Natural killer cell (primary cell): Measurements from ENCODE around the gene RAMACL. TPM values are rescaled to one million over a fixed set of nuclear protein-coding genes. Genes with fewer than 3 reads are reported as not detected.

ENCODE experiments used
- ATAC-seq, 3 donors: fragments of 150-1000 bp in 2 of 3; fragments of 200-7000 bp in 1 of 3; cut with Tn5 transposase; 1 replicate in 1 of 3; 2 replicates in 2 of 3; pipeline ENCODE4 v1.10.0; 2021; ENCODE audit warnings: mild to moderate bottlenecking in 2 of 3, moderate library complexity in 2 of 3
- DNase-seq, 2 donors: peaks; one replicate each; pipeline versions ENCODE4 v3.0.0 to v3.0.0-alpha.2; 2013 to 2021; ENCODE audit warnings: mixed read lengths in 1 of 2
- H3K27ac ChIP-seq: one replicate; pipeline ENCODE4 v1.5.1; 2013; ENCODE audit warnings: mild to moderate bottlenecking, low read length
- H3K27me3 ChIP-seq: one replicate; pipeline ENCODE4 v1.6.1; 2013; ENCODE audit warnings: low read length; ENCODE audit not compliant: control insufficient read depth, insufficient read depth
- H3K36me3 ChIP-seq: one replicate; pipeline ENCODE4 v1.6.1; 2013; ENCODE audit warnings: low read length; ENCODE audit not compliant: control insufficient read depth, insufficient read depth
- H3K4me1 ChIP-seq: one replicate; pipeline ENCODE4 v1.6.1; 2013; ENCODE audit warnings: low read length; ENCODE audit not compliant: control insufficient read depth, insufficient read depth
- H3K4me3 ChIP-seq: one replicate; pipeline ENCODE4 v1.5.1; 2013; ENCODE audit warnings: low read length
- H3K9me3 ChIP-seq: one replicate; pipeline ENCODE4 v1.6.1; 2013; ENCODE audit warnings: low read length; ENCODE audit not compliant: control insufficient read depth, insufficient read depth
- H3K27ac Mint-ChIP-seq, 2 donors: one replicate each; pipeline ENCODE4 v1.8.0; 2022; ENCODE audit warnings: mild to moderate bottlenecking in 2 of 2, mixed read lengths in 2 of 2, moderate library complexity in 1 of 2
- H3K27me3 Mint-ChIP-seq, 2 donors: one replicate each; pipeline ENCODE4 v1.8.0; 2022; ENCODE audit warnings: low read depth in 2 of 2, mixed read lengths in 2 of 2
- H3K36me3 Mint-ChIP-seq: one replicate; pipeline ENCODE4 v1.8.0; 2022; ENCODE audit warnings: mixed read lengths
- H3K4me1 Mint-ChIP-seq, 2 donors: one replicate each; pipeline ENCODE4 v1.8.0; 2022; ENCODE audit warnings: mixed read lengths in 2 of 2
- H3K4me3 Mint-ChIP-seq: one replicate; pipeline ENCODE4 v1.8.0; 2022; ENCODE audit warnings: mild to moderate bottlenecking, moderate library complexity, mixed read lengths
- H3K9me3 Mint-ChIP-seq, 2 donors: one replicate each; pipeline ENCODE4 v1.8.0; 2022; ENCODE audit warnings: mixed read lengths in 2 of 2
- CTCF ChIP-seq: fragments of 200-600 bp; IDR thresholded peaks from one replicate; pipeline ENCODE4 v1.8.0; 2022; ENCODE audit warnings: antibody characterized with exemption
- WGBS: methylation state at CpG from one replicate; pipeline ENCODE4 v1.1.7; 2013; ENCODE audit warnings: missing lambda C conversion rate; ENCODE audit not compliant: insufficient coverage; 5-methylcytosine and 5-hydroxymethylcytosine counted together
- intact Hi-C: fragments of 100-400 bp; cut with micrococcal nuclease; formaldehyde crosslinking; loops from one replicate; pipeline ENCODE4 v1.14.2; 2022
- total RNA-seq, 4 donors: library from RNA; stranded (reverse); fragments of 120-200 nt in 1 of 4; gene quantifications; one replicate each; pipeline versions ENCODE4 v1.2.3 to v1.2.4, GENCODE V29; 2013 to 2022

The RAMACL gene
- total RNA-seq, 3 donors from 2014 or later (not counting 1 experiment from before 2014, with no cell fraction given), result 0.68 to 5.6 (median 1.1) TPM

- H3K27me3 ChIP-seq, result peaks cover 7% of the 10 kb centered on the region
- intact Hi-C loops, result no loop called here
- no peak for ATAC-seq
- no peak for DNase-seq
- H3K4me3 ChIP-seq, result no peak overlapping the region
- H3K27ac ChIP-seq, result no peak overlapping the region
- Mint-ChIP-seq H3K36me3 (no peaks in the 10 kb centered on the region), H3K27ac (no peak overlapping the region), H3K9me3 (no peaks in the 10 kb centered on the region), H3K4me3 (no peak overlapping the region), H3K4me1 (peaks cover 0 to 1% of the 10 kb centered on the region in 2 donors), H3K27me3 (peaks cover 39 to 54% of the 10 kb centered on the region in 2 donors)
- no peak for TF ChIP-seq CTCF
- no peaks in the 10 kb centered on the region for H3K9me3 ChIP-seq
- no peaks in the 10 kb centered on the region for H3K36me3 ChIP-seq
- peaks cover 2% of the 10 kb centered on the region for H3K4me1 ChIP-seq
- WGBS, result 79% methylated on average over 25 of the region's 26 CpGs
Observed at GRCh38 chr6:166633732-166634535, 47.5 kb upstream of the RAMACL start.

GRCh38 chr6:166632731-166633130 lies 46.3 kb upstream of the RAMACL start:
- ATAC-seq, result no peak
- H3K4me1 Mint-ChIP-seq, result peaks cover 11 to 13% of the 10 kb centered on the region in 2 donors
- Histone ChIP-seq H3K4me1 (peaks cover 12% of the 10 kb centered on the region), H3K27me3 (peaks cover 6% of the 10 kb centered on the region), H3K4me3 (no peak overlapping the region), H3K36me3 (no peaks in the 10 kb centered on the region), H3K9me3 (no peaks in the 10 kb centered on the region), H3K27ac (no peak overlapping the region)
- H3K9me3 Mint-ChIP-seq, result no peaks in the 10 kb centered on the region
- TF ChIP-seq CTCF, result no peak
- H3K27ac Mint-ChIP-seq, result no peak overlapping the region
- WGBS, result 88% methylated on average over 11 of the region's 11 CpGs
- DNase-seq, result no peak
- intact Hi-C loops, result no loop called here
- H3K27me3 Mint-ChIP-seq, result peaks cover 35 to 44% of the 10 kb centered on the region in 2 donors
- H3K36me3 Mint-ChIP-seq, result no peaks in the 10 kb centered on the region
- H3K4me3 Mint-ChIP-seq, result no peak overlapping the region

GRCh38 chr6:166630462-166630861 lies 44.0 kb upstream of the RAMACL start:
- no peaks in the 10 kb centered on the region for H3K9me3 Mint-ChIP-seq
- 84% methylated on average over 6 of the region's 6 CpGs for WGBS
- no peaks in the 10 kb centered on the region for H3K36me3 Mint-ChIP-seq
- H3K4me3 Mint-ChIP-seq, result no peak overlapping the region
- Histone ChIP-seq H3K36me3 (no peaks in the 10 kb centered on the region), H3K27me3 (peaks cover 17% of the 10 kb centered on the region), H3K4me3 (no peak overlapping the region), H3K9me3 (no peaks in the 10 kb centered on the region), H3K4me1 (peaks cover 20% of the 10 kb centered on the region), H3K27ac (no peak overlapping the region)
- H3K4me1 Mint-ChIP-seq, result peaks cover 19 to 29% of the 10 kb centered on the region in 2 donors
- no peak for TF ChIP-seq CTCF
- intact Hi-C loops, result no loop called here
- H3K27ac Mint-ChIP-seq, result no peak overlapping the region
- DNase-seq, result no peak
- H3K27me3 Mint-ChIP-seq, result peaks cover 42 to 52% of the 10 kb centered on the region in 2 donors
- no peak for ATAC-seq
